ENCODE data around the gene RALGPS1. TPM values are rescaled to one million over a fixed set of nuclear protein-coding genes. Genes with fewer than 3 reads are reported as not detected.

RALGPS1 gene
- total and polyA plus RNA-seq, 2 of the 8 experiments (the other 6 are each of a cell fraction or from before 2014, with no cell fraction given): 20.0 to 23.5 TPM

DNA sequence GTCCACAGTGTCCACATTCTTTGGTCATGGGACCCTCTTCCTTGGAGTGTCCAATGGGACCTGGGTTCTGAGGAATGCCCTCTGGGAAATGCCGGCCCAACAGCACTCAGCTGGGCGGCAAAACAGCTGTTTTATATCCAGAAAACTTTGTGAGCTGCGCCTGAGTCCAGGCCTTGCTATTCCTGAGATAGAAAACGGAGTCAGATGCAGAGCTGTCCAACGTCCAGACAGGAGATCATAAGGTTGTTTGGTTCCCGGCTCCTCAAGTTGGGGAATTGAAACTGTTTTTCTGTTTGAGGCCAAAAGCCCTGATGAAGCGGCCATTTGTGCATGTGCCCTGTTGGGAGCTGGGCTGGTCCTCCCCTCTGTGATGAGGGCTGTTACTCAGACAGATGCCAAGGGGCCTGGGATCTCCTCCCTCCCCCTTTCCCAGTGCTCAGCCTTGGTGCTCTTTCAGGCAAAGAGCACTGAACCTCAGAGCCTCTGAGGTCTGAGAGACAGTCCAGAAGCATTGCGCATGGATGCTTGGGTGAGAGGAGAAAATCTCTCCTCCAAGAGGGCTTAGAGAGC, 283.4 kb downstream of the RALGPS1 start:
- Histone ChIP-seq H2AK5ac (ENCODE audit: low read depth, low read length) (no peak overlapping the region), H3K27ac (ENCODE audit: low read depth, low read length) (no peak overlapping the region), H3K4ac (replicated peaks; ENCODE audit: insufficient read length, low read depth, low read length) (no peak overlapping the region), H3K27me3 (replicated peaks in 1 of 4; ENCODE audit: control insufficient read depth in 3 of 4, extremely low read depth in 1 of 4, insufficient read depth in 3 of 4, low read length in 3 of 4) (no peaks in the 10 kb centered on the region), H4K5ac (ENCODE audit: insufficient read length, low read depth, low read length) (no peak overlapping the region), H3K18ac (ENCODE audit: extremely low read depth, low read length) (no peak overlapping the region), H3K36me3 (ENCODE audit: control insufficient read depth in 2 of 4, insufficient read depth in 4 of 4, low read length in 3 of 4) (no peaks in the 10 kb centered on the region), H2BK5ac (ENCODE audit: low read depth, low read length) (no peak overlapping the region), H2BK120ac (replicated peaks; ENCODE audit: low read depth, low read length) (no peak overlapping the region), H3K9ac (replicated peaks in 1 of 4; ENCODE audit: extremely low read depth in 1 of 4, low read depth in 3 of 4, low read length in 3 of 4) (no peak overlapping the region), H4K20me1 (replicated peaks in 1 of 2; ENCODE audit: control insufficient read depth in 1 of 2, insufficient read depth in 2 of 2, low read length in 2 of 2) (peaks cover 0 to 4% of the 10 kb centered on the region in 2 experiments), H3K14ac (ENCODE audit: insufficient read length) (no peak overlapping the region), H2AFZ (ENCODE audit: low read length) (no peak overlapping the region), H2BK12ac (ENCODE audit: low read depth, low read length) (no peak overlapping the region), H3K56ac (replicated peaks; ENCODE audit: insufficient read length, low read depth, low read length) (no peak overlapping the region), H3K23ac (ENCODE audit: insufficient read length) (no peak overlapping the region), H2BK20ac (ENCODE audit: low read length) (no peak overlapping the region), H4K8ac (ENCODE audit: extremely low read depth, insufficient read depth, low read length) (no peak overlapping the region), H3K9me3 (ENCODE audit: insufficient read depth in 2 of 2, low read depth in 1 of 2, low read length in 1 of 2) (no peaks in the 10 kb centered on the region), H3K23me2 (ENCODE audit: low read depth, low read length) (no peaks in the 10 kb centered on the region), H3K79me1 (ENCODE audit: low read depth, low read length) (no peaks in the 10 kb centered on the region), H3K4me2 (ENCODE audit: insufficient read depth in 1 of 2, low read depth in 2 of 2, low read length in 2 of 2) (no peak overlapping the region), H3K4me1 (replicated peaks in 1 of 4; ENCODE audit: control insufficient read depth in 3 of 4, insufficient read depth in 4 of 4, low read length in 3 of 4) (peaks cover 0 to 4% (median under 1%) of the 10 kb centered on the region in 4 experiments; a peak in 4 of 7 replicates), H4K91ac (replicated peaks; ENCODE audit: insufficient read length, low read length) (no peak overlapping the region), H3K4me3 (ENCODE audit: extremely low read depth in 1 of 4, insufficient read depth in 2 of 4, low read depth in 3 of 4, low read length in 4 of 4) (no peak overlapping the region), H3K79me2 (ENCODE audit: control insufficient read depth in 1 of 2, insufficient read depth in 2 of 2, low read length in 2 of 2) (no peaks in the 10 kb centered on the region), H2BK15ac (ENCODE audit: low read length) (no peak overlapping the region)
- POLR2A ChIA-PET (ENCODE audit: partially characterized antibody): interaction anchor here (1.0 kb wide), 1 partner anchor 260 kb away, joined by 4 read pairs; no protein-coding TSS in a partner anchor
- CTCF ChIA-PET (ENCODE audit: partially characterized antibody): interaction anchor here (0.8 to 11.2 kb wide), 26 partner anchors 10 to 282 kb away, joined by 3 to 168 read pairs (median 5); partner anchors contain the start of gene ANGPTL2
- FAIRE-seq: no peak
- no peak for DNase-seq (ENCODE audit: low read depth in 1 of 2, low spot score in 2 of 2)
- 94% methylated on average over 8 of the region's 8 CpGs; no CpG with 5 or more reads in 1 of the 2 experiments for WGBS, 2 experiments (ENCODE audit: extremely low coverage in 1 of 2, insufficient coverage in 1 of 2, insufficient read length in 1 of 2, insufficient replicate concordance in 2 of 2, low coverage in 1 of 2, low lambda C conversion rate in 2 of 2, missing lambda C conversion rate in 1 of 2)
- TF ChIP-seq POU5F1 (IDR thresholded peaks at IDR 0.05; ENCODE audit: low read depth, low read length): no peak
- TF ChIP-seq POLR2A (IDR thresholded peaks at IDR 0.05; ENCODE audit: control extremely low read depth in 1 of 2, low read depth in 2 of 2, low read length in 2 of 2): no peak
- TF ChIP-seq TAF1 (IDR thresholded peaks at IDR 0.05; ENCODE audit: low read depth, low read length): no peak
- TF ChIP-seq, protein P1, sequence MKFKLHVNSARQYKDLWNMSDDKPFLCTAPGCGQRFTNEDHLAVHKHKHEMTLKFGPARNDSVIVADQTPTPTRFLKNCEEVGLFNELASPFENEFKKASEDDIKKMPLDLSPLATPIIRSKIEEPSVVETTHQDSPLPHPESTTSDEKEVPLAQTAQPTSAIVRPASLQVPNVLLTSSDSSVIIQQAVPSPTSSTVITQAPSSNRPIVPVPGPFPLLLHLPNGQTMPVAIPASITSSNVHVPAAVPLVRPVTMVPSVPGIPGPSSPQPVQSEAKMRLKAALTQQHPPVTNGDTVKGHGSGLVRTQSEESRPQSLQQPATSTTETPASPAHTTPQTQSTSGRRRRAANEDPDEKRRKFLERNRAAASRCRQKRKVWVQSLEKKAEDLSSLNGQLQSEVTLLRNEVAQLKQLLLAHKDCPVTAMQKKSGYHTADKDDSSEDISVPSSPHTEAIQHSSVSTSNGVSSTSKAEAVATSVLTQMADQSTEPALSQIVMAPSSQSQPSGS (IDR thresholded peaks at IDR 0.05; ENCODE audit: low read length): no peak
- TF ChIP-seq KDM1A (IDR thresholded peaks at IDR 0.05; ENCODE audit: borderline replicate concordance, low read length): no peak

Measured in H1 (cell line).